Transverse colon (tissue), 4 donors: ENCODE data around the gene FILIP1L.

Experiments used
- CTCF ChIP-seq, 5 experiments: fragments of 200-600 bp in 3 of 5; fragments of 450-650 bp in 2 of 5; sonication (generic) in 3 of 5; IDR thresholded peaks; 1 replicate in 2 of 5; 2 replicates in 3 of 5; pipeline ENCODE4 v1.5.1; 2016 to 2017; ENCODE audit warnings: antibody characterized with exemption in 5 of 5, inconsistent platforms in 3 of 5, mild to moderate bottlenecking in 2 of 5, moderate library complexity in 1 of 5
- EP300 ChIP-seq: sonication (generic); formaldehyde crosslinking; IDR thresholded peaks from one replicate; pipeline ENCODE4 v1.6.1; 2017; ENCODE audit warnings: antibody characterized with exemption, low read depth
- POLR2A ChIP-seq: fragments of 450-650 bp; IDR thresholded peaks from one replicate; pipeline ENCODE4 v1.6.1; 2016; ENCODE audit warnings: antibody characterized with exemption, mild to moderate bottlenecking, moderate library complexity
- POLR2AphosphoS5 ChIP-seq, 3 donors: sonication (generic); formaldehyde crosslinking; IDR thresholded peaks; one replicate each; pipeline ENCODE4 v1.6.1; 2016; ENCODE audit warnings: antibody characterized with exemption in 3 of 3

- TF ChIP-seq CTCF (IDR thresholded peaks at IDR 0.05): no peak
- TF ChIP-seq POLR2AphosphoS5 (IDR thresholded peaks at IDR 0.05): no peak
- no peak for TF ChIP-seq POLR2A
- TF ChIP-seq EP300: no peak
Observed at GRCh38 chr3:99929745-99930139, 184.6 kb downstream of the FILIP1L start.
